Epithelial cell of esophagus (primary cell): ENCODE data around the gene CLEC4G.

Experiments used
- DNase-seq: peaks from one replicate; pipeline ENCODE4 v3.0.0; 2010; ENCODE audit warnings: low read depth
- H3K4me3 ChIP-seq: 2 replicates; pipeline ENCODE4 v1.5.1; 2011; ENCODE audit warnings: mild to moderate bottlenecking, low read length, control low read depth
- CTCF ChIP-seq: IDR thresholded peaks from 2 replicates; pipeline ENCODE4 v1.5.1; 2011; ENCODE audit warnings: low read depth, mild to moderate bottlenecking, low read length, control low read depth, inconsistent platforms; ENCODE audit not compliant: insufficient read depth; ENCODE audit errors: missing control alignments

The CLEC4G gene

GRCh38 chr19:7697721-7698287 lies 34.1 kb downstream of the CLEC4G start:
- DNase-seq: no peak
- H3K4me3 ChIP-seq: no peak overlapping the region
- TF ChIP-seq CTCF: no peak

GRCh38 chr19:7694499-7694898 lies 37.4 kb downstream of the CLEC4G start:
- H3K4me3 ChIP-seq: no peak overlapping the region
- TF ChIP-seq CTCF: no peak
- no peak for DNase-seq

- no peak overlapping the region for H3K4me3 ChIP-seq
- no peak for DNase-seq
- TF ChIP-seq CTCF: no peak
These were observed 39.4 kb downstream of the CLEC4G start for GRCh38 chr19:7692417-7693088.

- no peak for TF ChIP-seq CTCF
- H3K4me3 ChIP-seq: no peak overlapping the region
- DNase-seq: no peak
These were observed 40.4 kb downstream of the CLEC4G start for GRCh38 chr19:7691497-7691896.

- H3K4me3 ChIP-seq: no peak overlapping the region
- DNase-seq: no peak
- TF ChIP-seq CTCF: no peak
These were observed 41.1 kb downstream of the CLEC4G start for GRCh38 chr19:7690779-7691258.

GRCh38 chr19:7689165-7689564 lies 42.7 kb downstream of the CLEC4G start:
- TF ChIP-seq CTCF: no peak

GRCh38 chr19:7687177-7687576 lies 44.7 kb downstream of the CLEC4G start:
- DNase-seq: no peak
- no peak overlapping the region for H3K4me3 ChIP-seq
- no peak for TF ChIP-seq CTCF

More at GRCh38 chr19:7689165-7689564, 42.7 kb downstream of the CLEC4G start:
- no peak for DNase-seq
- H3K4me3 ChIP-seq: no peak overlapping the region
